PC-3 (cell line): ENCODE results near the gene NPS. TPM values are rescaled to one million over a fixed set of nuclear protein-coding genes. Genes with fewer than 3 reads are reported as not detected.

Experiments used
- ATAC-seq: fragments of 200-7000 bp; cut with Tn5 transposase; 2 replicates; pipeline ENCODE4 v1.9.1; 2020; ENCODE audit warnings: mild to moderate bottlenecking, moderate library complexity
- BruUV-seq: library from RNA; stranded (reverse); fragments of 400-500 nt; replicated peaks from 2 replicates; lab custom pipeline; 2021; lab: Mats Ljungman, UMichigan
- CTCF ChIA-PET: fragments of 300-600 bp; sonication (Branson Sonifier 250); formaldehyde crosslinking; loops from one replicate; lab custom pipeline; 2022; ENCODE audit warnings: antibody characterized with exemption; lab: Charles Lee
- POLR2A ChIA-PET: fragments of 300-600 bp; sonication (Branson Sonifier 250); formaldehyde crosslinking; loops from one replicate; lab custom pipeline; 2022; ENCODE audit warnings: antibody characterized with exemption; ENCODE audit not compliant: unreplicated experiment; lab: Charles Lee
- DNase-seq: peaks from one replicate; pipeline ENCODE4 v3.0.0-alpha.2; 2015
- H2AFZ ChIP-seq: fragments of 300-600 bp; sonication (generic); 2 replicates; pipeline ENCODE4 v1.6.0; 2016; ENCODE audit warnings: antibody characterized with exemption, low read length
- H3F3A ChIP-seq: fragments of 300-600 bp; sonication (generic); one replicate; pipeline ENCODE4 v1.6.0; 2017; ENCODE audit warnings: antibody characterized with exemption, low read length, control low read depth, mild to moderate bottlenecking; ENCODE audit not compliant: unreplicated experiment
- H3K27ac ChIP-seq: fragments of 300-600 bp; sonication (generic); 2 replicates; pipeline ENCODE4 v1.5.1; 2016; ENCODE audit warnings: mild to moderate bottlenecking, low read length
- H3K27me3 ChIP-seq: fragments of 300-600 bp; sonication (generic); 2 replicates; pipeline ENCODE4 v1.6.1; 2016; ENCODE audit warnings: low read length, mixed read lengths
- H3K36me3 ChIP-seq: fragments of 300-600 bp; sonication (generic); 2 replicates; pipeline ENCODE4 v1.6.1; 2016; ENCODE audit warnings: low read depth, mixed run types, low read length, mixed read lengths
- H3K4me1 ChIP-seq: fragments of 300-600 bp; sonication (generic); 2 replicates; pipeline ENCODE4 v1.5.1; 2016; ENCODE audit warnings: low read length; ENCODE audit not compliant: insufficient read depth
- H3K4me2 ChIP-seq: fragments of 300-600 bp; sonication (generic); 2 replicates; pipeline ENCODE4 v1.6.0; 2016; ENCODE audit warnings: low read length
- H3K4me3 ChIP-seq: fragments of 300-600 bp; sonication (generic); 2 replicates; pipeline ENCODE4 v1.5.1; 2016; ENCODE audit warnings: mild to moderate bottlenecking, low read length, mixed read lengths
- H3K79me2 ChIP-seq: fragments of 300-600 bp; sonication (generic); 2 replicates; pipeline ENCODE4 v1.6.1; 2017; ENCODE audit warnings: low read length, mixed read lengths
- H3K9ac ChIP-seq: fragments of 300-600 bp; sonication (generic); 2 replicates; pipeline ENCODE4 v1.6.0; 2016; ENCODE audit warnings: mild to moderate bottlenecking, low read length
- H3K9me2 ChIP-seq: fragments of 300-600 bp; sonication (generic); replicated peaks from 2 replicates; pipeline ENCODE4 v1.6.1; 2016; ENCODE audit warnings: mixed run types, low read length, mixed read lengths
- H3K9me3 ChIP-seq: fragments of 300-600 bp; sonication (generic); 2 replicates; pipeline ENCODE4 v1.6.1; 2016; ENCODE audit warnings: low read length, mixed read lengths
- H4K20me1 ChIP-seq: fragments of 300-600 bp; sonication (generic); 2 replicates; pipeline ENCODE4 v1.6.1; 2016; ENCODE audit warnings: low read length, mixed read lengths
- EZH2 ChIP-seq: fragments of 300-600 bp; sonication (generic); IDR thresholded peaks from one replicate; pipeline ENCODE4 v1.6.1; 2017; ENCODE audit warnings: antibody characterized with exemption, mild to moderate bottlenecking, low read length; ENCODE audit not compliant: unreplicated experiment
- EZH2phosphoT487 ChIP-seq: fragments of 300-600 bp; sonication (generic); IDR thresholded peaks from 2 replicates; pipeline ENCODE4 v1.6.1; 2018; ENCODE audit warnings: mild to moderate bottlenecking, antibody characterized with exemption, low read length, borderline replicate concordance
- intact Hi-C: fragments of 100-400 bp; cut with micrococcal nuclease; formaldehyde crosslinking; loops from 2 replicates; pipeline ENCODE4 v1.9.0; 2023
- total RNA-seq: library from RNA; depleted of rRNA; stranded (reverse); fragments of >200 nt; gene quantifications from 2 replicates; pipeline ENCODE4 v1.2.3, GENCODE V29; 2014
- TF ChIP-seq, protein P1 (sequence below): fragments of 300-600 bp; sonication (generic); conservative IDR thresholded peaks from 2 replicates; pipeline ENCODE4 v1.5.1; 2017; ENCODE audit warnings: antibody characterized with exemption, low read depth, mild to moderate bottlenecking, low read length

Gene NPS
- total RNA-seq, 1 experiment from 2014 or later: not detected

DNA sequence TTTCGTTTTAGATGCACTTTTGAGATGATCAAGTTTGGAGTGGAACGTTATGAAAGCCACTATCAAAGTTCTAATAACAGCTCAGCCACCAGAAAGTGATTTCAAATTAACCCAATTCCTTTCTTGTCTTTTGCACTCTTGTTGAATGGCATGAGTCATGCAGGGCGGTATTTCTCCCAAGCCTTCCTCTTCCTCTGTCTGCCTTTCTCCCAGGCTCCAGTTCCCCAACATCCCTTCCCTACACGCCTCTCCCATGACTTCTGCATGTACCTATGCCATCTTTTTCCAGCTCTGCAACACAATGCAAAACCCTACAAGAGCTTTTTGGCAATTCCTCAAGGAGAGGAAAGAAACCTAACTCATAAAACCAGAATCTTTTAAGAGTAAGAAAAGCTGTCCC is 21.8 kb upstream of the NPS start:
- Histone ChIP-seq H3F3A (no peaks in the 10 kb centered on the region), H3K27me3 (peaks cover 23% of the 10 kb centered on the region), H3K9ac (no peak overlapping the region), H3K36me3 (no peaks in the 10 kb centered on the region), H2AFZ (no peak overlapping the region), H3K79me2 (no peaks in the 10 kb centered on the region), H3K9me2 (no peaks in the 10 kb centered on the region), H3K27ac (no peak overlapping the region), H4K20me1 (no peaks in the 10 kb centered on the region), H3K9me3 (no peaks in the 10 kb centered on the region), H3K4me3 (no peak overlapping the region), H3K4me2 (no peak overlapping the region), H3K4me1 (no peaks in the 10 kb centered on the region)
- no peak for DNase-seq
- CTCF ChIA-PET: no interaction called here
- no peak for ATAC-seq
- TF ChIP-seq EZH2 (no peak), EZH2phosphoT487 (no peak)
- TF ChIP-seq, protein P1, sequence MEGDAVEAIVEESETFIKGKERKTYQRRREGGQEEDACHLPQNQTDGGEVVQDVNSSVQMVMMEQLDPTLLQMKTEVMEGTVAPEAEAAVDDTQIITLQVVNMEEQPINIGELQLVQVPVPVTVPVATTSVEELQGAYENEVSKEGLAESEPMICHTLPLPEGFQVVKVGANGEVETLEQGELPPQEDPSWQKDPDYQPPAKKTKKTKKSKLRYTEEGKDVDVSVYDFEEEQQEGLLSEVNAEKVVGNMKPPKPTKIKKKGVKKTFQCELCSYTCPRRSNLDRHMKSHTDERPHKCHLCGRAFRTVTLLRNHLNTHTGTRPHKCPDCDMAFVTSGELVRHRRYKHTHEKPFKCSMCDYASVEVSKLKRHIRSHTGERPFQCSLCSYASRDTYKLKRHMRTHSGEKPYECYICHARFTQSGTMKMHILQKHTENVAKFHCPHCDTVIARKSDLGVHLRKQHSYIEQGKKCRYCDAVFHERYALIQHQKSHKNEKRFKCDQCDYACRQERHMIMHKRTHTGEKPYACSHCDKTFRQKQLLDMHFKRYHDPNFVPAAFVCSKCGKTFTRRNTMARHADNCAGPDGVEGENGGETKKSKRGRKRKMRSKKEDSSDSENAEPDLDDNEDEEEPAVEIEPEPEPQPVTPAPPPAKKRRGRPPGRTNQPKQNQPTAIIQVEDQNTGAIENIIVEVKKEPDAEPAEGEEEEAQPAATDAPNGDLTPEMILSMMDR: no peak
- POLR2A ChIA-PET: no interaction called here
- no TSS peak for BruUV-seq
- intact Hi-C loops: no loop called here

DNA sequence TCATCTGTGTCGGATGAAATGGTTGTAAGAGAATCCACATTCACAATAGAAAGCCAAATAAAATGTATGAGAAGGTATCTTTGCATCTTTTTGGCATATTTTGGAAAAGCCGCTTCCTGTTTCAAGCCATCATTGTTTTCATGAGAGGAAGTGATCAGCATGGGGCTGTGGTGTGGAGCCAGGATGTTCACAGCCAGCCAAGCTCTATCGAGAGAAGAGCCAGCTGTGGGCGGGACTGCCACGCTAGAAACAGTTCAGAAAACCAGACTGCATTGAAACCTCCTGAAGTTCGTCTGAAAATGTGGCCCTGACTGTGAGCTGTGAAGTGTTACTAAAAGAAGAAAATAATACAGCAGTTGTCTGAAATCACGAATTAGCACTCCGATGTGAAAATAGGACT is 21.2 kb upstream of the NPS start:
- DNase-seq (no peak), ATAC-seq (no peak)
- Histone ChIP-seq H3K27ac (no peak overlapping the region), H3K27me3 (peaks cover 23% of the 10 kb centered on the region), H2AFZ (no peak overlapping the region), H4K20me1 (no peaks in the 10 kb centered on the region), H3K4me2 (no peak overlapping the region), H3K9me2 (no peaks in the 10 kb centered on the region), H3K4me1 (no peaks in the 10 kb centered on the region), H3K4me3 (no peak overlapping the region), H3K36me3 (no peaks in the 10 kb centered on the region), H3F3A (no peaks in the 10 kb centered on the region), H3K9me3 (no peaks in the 10 kb centered on the region), H3K9ac (no peak overlapping the region), H3K79me2 (no peaks in the 10 kb centered on the region)
- no TSS peak for BruUV-seq
- intact Hi-C loops: no loop called here
- ChIA-PET CTCF (no interaction called here), POLR2A (no interaction called here)
- TF ChIP-seq EZH2 (no peak), EZH2phosphoT487 (no peak)
- TF ChIP-seq, protein P1: no peak

DNA sequence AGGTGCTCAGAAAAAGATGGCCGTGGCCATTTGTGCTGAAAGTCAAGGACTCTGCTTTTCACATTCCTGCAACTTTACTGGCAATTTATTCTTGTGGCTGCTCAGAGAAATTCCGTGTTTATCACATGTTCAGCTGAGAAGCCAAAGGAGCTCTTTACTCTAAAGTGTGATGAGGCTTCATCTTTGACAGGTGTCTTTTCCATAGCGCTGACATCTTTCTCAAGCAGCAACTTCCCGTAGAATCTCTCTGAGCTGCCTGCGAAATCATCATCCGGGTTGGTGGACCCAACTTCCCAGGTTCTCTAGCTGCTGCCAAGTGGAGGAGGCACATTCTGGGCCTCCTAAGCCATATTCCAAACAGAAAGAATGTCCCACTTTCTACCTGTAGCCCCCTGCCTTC is 16.9 kb upstream of the NPS start:
- H3K4me1 ChIP-seq: no peaks in the 10 kb centered on the region
- H3K36me3 ChIP-seq: no peaks in the 10 kb centered on the region
- TF ChIP-seq EZH2 (no peak), EZH2phosphoT487 (no peak)
- TF ChIP-seq, protein P1: no peak
- no peaks in the 10 kb centered on the region for H3F3A ChIP-seq
- BruUV-seq: no TSS peak
- no peaks in the 10 kb centered on the region for H3K79me2 ChIP-seq
- intact Hi-C loops: no loop called here
- no peaks in the 10 kb centered on the region for H4K20me1 ChIP-seq
- H2AFZ ChIP-seq: no peak overlapping the region
- no peak overlapping the region for H3K9ac ChIP-seq
- CTCF ChIA-PET: no interaction called here
- H3K9me3 ChIP-seq: no peaks in the 10 kb centered on the region
- H3K4me3 ChIP-seq: no peak overlapping the region
- no peak overlapping the region for H3K4me2 ChIP-seq
- ATAC-seq: no peak
- H3K27me3 ChIP-seq: peaks cover 19% of the 10 kb centered on the region
- POLR2A ChIA-PET: no interaction called here
- no peak for DNase-seq
- no peaks in the 10 kb centered on the region for H3K9me2 ChIP-seq
- H3K27ac ChIP-seq: no peak overlapping the region
